Stimulated activated naive CD8-positive, alpha-beta T cell treated with anti-CD3 and anti-CD28 coated beads, Interleukin-15, Interleukin-2, amounts not matched to agents 100 ng/mL and 50 ng/mL, for 24 hours (primary cell): ENCODE measurements around the gene UTF1.
"Not testable (repeated sequence)": the region's sequence is repeated elsewhere in the genome, so short reads cannot be mapped to it uniquely, and the experiment has no call there.

Source experiments
- H3K27ac Mint-ChIP-seq: one replicate; pipeline ENCODE4 v1.8.0; 2021; ENCODE audit warnings: mild to moderate bottlenecking, mixed read lengths
- H3K27me3 Mint-ChIP-seq: one replicate; pipeline ENCODE4 v1.8.0; 2021; ENCODE audit warnings: mixed read lengths
- H3K36me3 Mint-ChIP-seq: one replicate; pipeline ENCODE4 v1.8.0; 2021; ENCODE audit warnings: low read depth, mixed read lengths
- H3K4me1 Mint-ChIP-seq: one replicate; pipeline ENCODE4 v1.8.0; 2021; ENCODE audit warnings: low read depth, mixed read lengths
- H3K4me3 Mint-ChIP-seq: one replicate; pipeline ENCODE4 v1.8.0; 2021; ENCODE audit warnings: mild to moderate bottlenecking, mixed read lengths
- H3K9me3 Mint-ChIP-seq: one replicate; pipeline ENCODE4 v1.8.0; 2021; ENCODE audit warnings: mixed read lengths

UTF1 gene

GRCh38 chr10:133264461-133264860 lies 34.4 kb downstream of the UTF1 start:
- peaks cover 50% of the 10 kb centered on the region for H3K4me1 Mint-ChIP-seq
- H3K4me3 Mint-ChIP-seq = no peak overlapping the region

DNA sequence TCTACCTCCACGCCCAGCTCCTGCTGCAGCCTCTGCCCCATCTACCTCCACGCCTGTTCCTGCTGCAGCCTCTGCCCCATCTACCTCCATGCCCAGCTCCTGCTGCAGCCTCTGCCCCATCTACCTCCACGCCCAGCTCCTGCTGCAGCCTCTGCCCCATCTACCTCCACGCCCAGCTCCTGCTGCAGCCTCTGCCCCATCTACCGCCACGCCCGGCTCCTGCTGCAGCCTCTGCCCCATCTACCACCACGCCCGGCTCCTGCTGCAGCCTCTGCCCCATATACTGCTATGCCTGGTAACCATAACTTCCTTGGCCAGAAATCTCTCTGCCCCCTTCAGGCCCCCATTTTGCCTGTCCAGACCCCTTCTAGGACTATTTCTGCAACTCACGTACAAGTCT lies 35.0 kb downstream of the UTF1 start:
- not testable (repeated sequence) for H3K27me3 Mint-ChIP-seq, H3K36me3 Mint-ChIP-seq, H3K9me3 Mint-ChIP-seq, H3K4me3 Mint-ChIP-seq, H3K27ac Mint-ChIP-seq
- H3K4me1 Mint-ChIP-seq = peaks cover 44% of the 10 kb centered on the region

More at GRCh38 chr10:133264461-133264860, 34.4 kb downstream of the UTF1 start:
- Mint-ChIP-seq H3K27ac (no peak overlapping the region), H3K9me3 (no peaks in the 10 kb centered on the region), H3K27me3 (no peaks in the 10 kb centered on the region), H3K36me3 (peaks cover 8% of the 10 kb centered on the region)

DNA sequence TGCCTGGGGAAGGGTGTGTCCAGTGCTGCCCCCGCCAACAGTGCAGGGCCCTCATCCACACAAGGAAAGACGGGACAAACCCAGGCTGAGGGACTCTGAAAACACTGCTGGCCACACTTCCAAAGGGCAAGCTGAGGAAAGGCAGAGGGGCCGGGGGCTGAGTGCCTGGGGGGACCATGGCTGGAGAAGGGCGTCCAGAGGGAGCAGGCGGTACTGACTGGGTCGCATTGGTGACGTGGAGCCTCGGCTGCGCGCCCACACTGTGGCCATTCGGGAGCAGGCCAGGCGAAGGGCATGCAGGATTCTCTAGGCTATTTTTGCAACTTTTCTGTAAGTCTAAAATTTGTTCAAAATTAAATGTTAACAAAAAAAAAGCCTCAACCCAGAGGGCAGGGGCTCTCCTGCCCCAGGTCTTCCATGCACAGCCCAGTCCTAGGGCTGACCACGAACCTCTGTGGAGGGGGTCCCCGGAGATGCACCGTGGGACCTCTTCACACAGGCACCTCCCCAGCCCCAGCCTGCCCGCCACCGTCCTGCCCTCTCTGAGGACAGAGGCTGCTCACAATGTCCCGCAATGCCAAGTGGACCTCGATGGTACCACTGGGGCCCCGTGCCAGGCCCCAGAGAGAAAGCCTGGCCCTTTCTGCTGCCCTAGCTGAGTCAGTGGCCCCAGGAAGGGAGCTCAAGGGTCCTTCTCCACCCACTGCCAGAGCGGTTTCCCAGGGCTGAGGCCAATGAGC lies 36.2 kb downstream of the UTF1 start:
- no peak overlapping the region for H3K27ac Mint-ChIP-seq
- no peak overlapping the region for H3K4me3 Mint-ChIP-seq
- H3K36me3 Mint-ChIP-seq = peaks cover 8% of the 10 kb centered on the region

DNA sequence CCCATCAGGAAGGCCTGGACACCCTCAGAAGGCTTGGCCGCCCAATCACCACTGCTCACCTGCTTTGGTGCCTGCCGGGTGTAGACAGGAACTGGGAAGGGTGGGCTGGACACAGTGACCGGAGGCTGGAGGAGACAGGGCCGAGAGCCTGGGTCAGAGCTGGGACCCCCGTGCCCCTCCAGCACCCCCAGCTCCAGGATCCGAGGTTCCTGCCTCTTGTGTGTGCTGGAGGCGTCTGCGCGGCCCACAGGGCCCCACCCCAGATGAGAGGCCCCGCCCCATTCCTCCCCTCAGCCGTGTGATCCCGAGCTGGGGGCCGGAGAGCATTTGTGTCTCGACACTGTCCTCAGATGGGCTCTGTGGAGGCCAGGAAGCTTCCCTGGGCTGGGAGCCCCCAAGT lies 37.3 kb downstream of the UTF1 start:
- Mint-ChIP-seq H3K36me3 (peaks cover 8% of the 10 kb centered on the region), H3K4me3 (no peak overlapping the region), H3K4me1 (peaks cover 28% of the 10 kb centered on the region), H3K27ac (no peak overlapping the region), H3K9me3 (no peaks in the 10 kb centered on the region), H3K27me3 (no peaks in the 10 kb centered on the region)

More for the DNA sequence above, 36.2 kb downstream of the UTF1 start:
- Mint-ChIP-seq H3K4me1 (peaks cover 32% of the 10 kb centered on the region), H3K9me3 (no peaks in the 10 kb centered on the region), H3K27me3 (no peaks in the 10 kb centered on the region)

DNA sequence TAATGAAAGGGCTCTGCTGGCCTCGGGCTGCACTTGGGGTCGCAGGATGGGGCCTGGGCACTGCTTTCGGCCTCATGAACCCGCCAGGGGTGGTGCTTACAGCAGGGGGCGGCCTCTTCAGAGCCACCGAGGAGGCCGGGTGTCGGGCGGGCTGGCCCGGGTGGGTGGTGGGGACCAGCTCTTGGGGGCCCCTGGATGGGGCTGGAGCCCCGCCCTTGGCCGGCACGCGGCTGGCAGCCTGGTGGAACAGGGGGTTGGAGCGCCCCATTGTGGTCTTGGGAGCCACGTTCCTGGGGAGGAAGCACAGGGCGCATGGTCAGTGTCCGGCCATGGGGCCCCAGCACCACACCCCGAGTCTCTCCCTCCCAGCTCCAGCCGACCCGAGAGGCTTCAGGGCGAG lies 37.8 kb downstream of the UTF1 start:
- H3K36me3 Mint-ChIP-seq = peaks cover 8% of the 10 kb centered on the region

GRCh38 chr10:133268532-133268931 lies 38.5 kb downstream of the UTF1 start:
- Mint-ChIP-seq H3K9me3 (no peaks in the 10 kb centered on the region), H3K36me3 (peaks cover 8% of the 10 kb centered on the region), H3K27ac (no peak overlapping the region), H3K4me1 (peaks cover 18% of the 10 kb centered on the region), H3K4me3 (no peak overlapping the region), H3K27me3 (no peaks in the 10 kb centered on the region)

More for the DNA sequence above, 37.8 kb downstream of the UTF1 start:
- no peak overlapping the region for H3K27ac Mint-ChIP-seq
- H3K27me3 Mint-ChIP-seq = no peaks in the 10 kb centered on the region
- H3K4me3 Mint-ChIP-seq = no peak overlapping the region
- H3K9me3 Mint-ChIP-seq = no peaks in the 10 kb centered on the region
- H3K4me1 Mint-ChIP-seq = peaks cover 24% of the 10 kb centered on the region

- Mint-ChIP-seq H3K27me3 (no peaks in the 10 kb centered on the region), H3K27ac (no peak overlapping the region), H3K9me3 (no peaks in the 10 kb centered on the region), H3K4me1 (peaks cover 13% of the 10 kb centered on the region), H3K4me3 (no peak overlapping the region), H3K36me3 (peaks cover 8% of the 10 kb centered on the region)
Observed at GRCh38 chr10:133269367-133269766, 39.4 kb downstream of the UTF1 start.

GRCh38 chr10:133270204-133270603 lies 40.2 kb downstream of the UTF1 start:
- no peaks in the 10 kb centered on the region for H3K27me3 Mint-ChIP-seq
- no peaks in the 10 kb centered on the region for H3K9me3 Mint-ChIP-seq
- no peak overlapping the region for H3K4me3 Mint-ChIP-seq
- H3K27ac Mint-ChIP-seq = no peak overlapping the region
- peaks cover 7% of the 10 kb centered on the region for H3K36me3 Mint-ChIP-seq
- peaks cover 9% of the 10 kb centered on the region for H3K4me1 Mint-ChIP-seq

DNA sequence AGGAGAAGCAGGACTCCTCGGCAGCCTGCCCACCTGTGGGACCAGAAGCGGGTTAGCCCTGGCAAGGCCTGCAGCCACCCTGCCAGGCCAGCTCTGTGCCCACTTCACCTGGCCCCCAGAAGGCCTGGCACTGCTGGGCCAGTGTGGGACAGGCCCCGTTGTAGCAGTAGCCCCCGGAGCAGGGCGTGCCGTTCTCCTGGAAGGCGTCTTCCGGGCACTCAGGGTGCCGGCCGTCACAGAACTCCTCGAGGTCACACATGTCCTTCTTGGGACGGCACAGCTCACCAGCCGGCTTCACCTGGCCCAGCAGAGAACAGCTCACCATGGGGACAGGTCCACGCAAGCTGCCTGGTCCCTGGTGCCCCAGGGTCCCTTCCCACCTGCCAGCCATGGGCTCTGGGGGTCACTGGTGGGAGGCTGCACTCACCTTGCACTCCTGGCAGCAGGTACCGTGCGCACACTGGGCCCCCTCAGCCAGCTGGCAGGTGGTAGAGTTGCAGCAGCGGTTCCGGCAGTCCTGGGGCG lies 40.8 kb downstream of the UTF1 start:
- Mint-ChIP-seq H3K4me1 (peaks cover 5% of the 10 kb centered on the region), H3K27me3 (no peaks in the 10 kb centered on the region), H3K36me3 (peaks cover under 1% of the 10 kb centered on the region), H3K27ac (no peak overlapping the region), H3K9me3 (no peaks in the 10 kb centered on the region), H3K4me3 (no peak overlapping the region)

DNA sequence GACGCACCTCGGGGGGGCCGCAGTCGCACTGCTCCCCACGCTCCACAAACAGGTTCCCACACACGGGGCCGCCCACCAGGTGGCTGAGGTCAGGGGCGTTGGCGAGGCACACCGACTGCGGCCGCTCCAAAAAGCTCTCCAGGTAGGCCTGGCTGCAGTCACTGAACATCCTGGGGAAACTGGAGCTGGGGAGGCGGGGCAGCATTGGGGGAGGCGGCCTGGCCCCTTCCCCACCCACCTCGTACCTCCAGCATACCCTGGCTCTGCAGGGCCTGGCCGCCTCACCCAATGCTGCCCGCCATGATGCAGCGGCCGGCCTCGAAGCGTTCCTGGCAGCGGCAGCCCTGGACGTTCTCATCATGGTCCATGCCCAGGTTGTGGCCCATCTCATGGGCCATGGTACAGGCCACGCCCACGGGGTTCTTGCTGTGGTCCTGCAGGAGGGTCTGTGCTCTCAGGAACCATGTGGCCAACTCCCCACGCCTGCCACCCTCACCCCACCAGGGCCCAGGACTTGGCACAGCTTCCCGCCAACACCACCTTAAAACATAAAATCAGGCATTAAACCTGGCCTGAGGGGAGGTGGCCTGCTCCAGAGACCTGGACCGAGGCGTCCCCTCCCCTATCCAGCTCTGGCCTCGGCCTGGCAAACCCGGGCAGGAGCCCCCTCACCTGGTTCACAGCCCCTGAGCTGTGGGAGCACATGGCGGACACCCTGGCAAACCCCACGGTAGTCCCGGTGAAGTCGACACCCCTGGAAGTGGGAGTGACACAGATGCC lies 41.7 kb downstream of the UTF1 start:
- peaks cover 9% of the 10 kb centered on the region for H3K4me1 Mint-ChIP-seq
- no peaks in the 10 kb centered on the region for H3K9me3 Mint-ChIP-seq
- H3K36me3 Mint-ChIP-seq = no peaks in the 10 kb centered on the region
- H3K4me3 Mint-ChIP-seq = no peak overlapping the region
- H3K27me3 Mint-ChIP-seq = no peaks in the 10 kb centered on the region
- no peak overlapping the region for H3K27ac Mint-ChIP-seq

- no peak overlapping the region for H3K27ac Mint-ChIP-seq
- peaks cover 9% of the 10 kb centered on the region for H3K4me1 Mint-ChIP-seq
- no peaks in the 10 kb centered on the region for H3K36me3 Mint-ChIP-seq
- H3K9me3 Mint-ChIP-seq = no peaks in the 10 kb centered on the region
- H3K27me3 Mint-ChIP-seq = no peaks in the 10 kb centered on the region
- no peak overlapping the region for H3K4me3 Mint-ChIP-seq
Observed at GRCh38 chr10:133272301-133272963, 42.4 kb downstream of the UTF1 start.

DNA sequence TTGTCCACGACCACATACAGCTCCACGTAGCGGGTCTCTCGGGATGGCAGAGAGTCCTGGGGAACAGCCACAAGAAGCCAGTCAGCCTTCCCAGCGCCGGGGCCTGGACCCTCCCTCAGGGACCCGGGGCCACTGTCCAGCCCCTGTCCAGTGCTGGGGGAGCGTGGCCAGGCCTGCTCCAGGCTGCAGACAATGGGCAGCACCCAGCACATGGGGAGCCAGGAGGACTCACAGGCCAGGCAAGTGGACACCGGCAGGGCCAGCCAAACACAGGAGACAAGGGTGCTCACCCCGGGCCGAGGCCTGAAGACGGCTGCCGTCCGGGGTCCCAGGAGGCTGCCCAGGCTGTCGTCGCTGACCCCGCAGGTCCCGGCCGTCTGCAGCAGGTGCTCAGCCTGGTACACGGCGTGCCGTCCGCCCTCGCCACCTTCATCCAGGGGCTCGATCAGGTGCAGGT lies 43.0 kb downstream of the UTF1 start:
- no peaks in the 10 kb centered on the region for H3K36me3 Mint-ChIP-seq
- H3K4me3 Mint-ChIP-seq = no peak overlapping the region
- no peaks in the 10 kb centered on the region for H3K9me3 Mint-ChIP-seq
- H3K27ac Mint-ChIP-seq = no peak overlapping the region
- H3K27me3 Mint-ChIP-seq = no peaks in the 10 kb centered on the region
- peaks cover 14% of the 10 kb centered on the region for H3K4me1 Mint-ChIP-seq

DNA sequence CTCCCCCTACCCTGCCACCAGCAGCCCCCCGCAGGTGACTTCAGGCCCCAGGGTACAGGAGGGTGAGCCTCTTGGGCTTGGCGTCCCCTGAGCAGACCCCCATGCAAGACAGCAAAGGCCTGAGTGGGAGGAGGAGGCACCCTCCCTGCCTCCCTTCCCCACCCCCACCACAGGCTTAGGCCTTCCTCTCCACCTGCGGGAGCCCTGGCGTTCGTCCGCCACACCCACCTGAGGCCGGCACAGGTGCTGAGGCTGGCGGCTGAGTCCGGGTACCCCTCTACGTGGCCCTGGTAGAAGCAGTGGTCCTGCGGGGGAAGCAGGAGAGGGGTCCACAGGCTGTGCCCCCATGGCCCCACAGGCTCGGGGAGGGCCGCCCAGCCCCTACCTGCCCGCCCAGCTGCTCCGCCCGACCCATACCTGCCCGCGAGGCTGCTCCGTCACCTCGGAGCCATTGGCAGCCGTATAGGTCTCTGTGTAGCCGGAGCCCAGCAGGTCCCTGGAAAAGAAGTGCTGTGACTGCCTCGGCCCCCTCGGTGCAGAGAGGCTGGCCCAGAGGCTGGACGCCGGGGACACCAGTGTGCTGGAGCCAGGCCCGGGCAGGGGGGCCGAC lies 43.6 kb downstream of the UTF1 start:
- no peak overlapping the region for H3K4me3 Mint-ChIP-seq
- H3K36me3 Mint-ChIP-seq = no peaks in the 10 kb centered on the region
- H3K4me1 Mint-ChIP-seq = peaks cover 21% of the 10 kb centered on the region
- no peaks in the 10 kb centered on the region for H3K27me3 Mint-ChIP-seq
- H3K27ac Mint-ChIP-seq = no peak overlapping the region
- H3K9me3 Mint-ChIP-seq = no peaks in the 10 kb centered on the region

- Mint-ChIP-seq H3K36me3 (no peaks in the 10 kb centered on the region), H3K9me3 (no peaks in the 10 kb centered on the region), H3K27ac (peak overlapping the region; percentile 81), H3K27me3 (no peaks in the 10 kb centered on the region), H3K4me3 (peak overlapping the region; percentile 87), H3K4me1 (peaks cover 32% of the 10 kb centered on the region)
Observed at GRCh38 chr10:133274751-133275683, 45.0 kb downstream of the UTF1 start.
